ENCODE data around the gene PSMD13.
"Not testable (repeated sequence)": the region's sequence is repeated elsewhere in the genome, so short reads cannot be mapped to it uniquely, and the experiment has no call there.

PSMD13 gene

DNA sequence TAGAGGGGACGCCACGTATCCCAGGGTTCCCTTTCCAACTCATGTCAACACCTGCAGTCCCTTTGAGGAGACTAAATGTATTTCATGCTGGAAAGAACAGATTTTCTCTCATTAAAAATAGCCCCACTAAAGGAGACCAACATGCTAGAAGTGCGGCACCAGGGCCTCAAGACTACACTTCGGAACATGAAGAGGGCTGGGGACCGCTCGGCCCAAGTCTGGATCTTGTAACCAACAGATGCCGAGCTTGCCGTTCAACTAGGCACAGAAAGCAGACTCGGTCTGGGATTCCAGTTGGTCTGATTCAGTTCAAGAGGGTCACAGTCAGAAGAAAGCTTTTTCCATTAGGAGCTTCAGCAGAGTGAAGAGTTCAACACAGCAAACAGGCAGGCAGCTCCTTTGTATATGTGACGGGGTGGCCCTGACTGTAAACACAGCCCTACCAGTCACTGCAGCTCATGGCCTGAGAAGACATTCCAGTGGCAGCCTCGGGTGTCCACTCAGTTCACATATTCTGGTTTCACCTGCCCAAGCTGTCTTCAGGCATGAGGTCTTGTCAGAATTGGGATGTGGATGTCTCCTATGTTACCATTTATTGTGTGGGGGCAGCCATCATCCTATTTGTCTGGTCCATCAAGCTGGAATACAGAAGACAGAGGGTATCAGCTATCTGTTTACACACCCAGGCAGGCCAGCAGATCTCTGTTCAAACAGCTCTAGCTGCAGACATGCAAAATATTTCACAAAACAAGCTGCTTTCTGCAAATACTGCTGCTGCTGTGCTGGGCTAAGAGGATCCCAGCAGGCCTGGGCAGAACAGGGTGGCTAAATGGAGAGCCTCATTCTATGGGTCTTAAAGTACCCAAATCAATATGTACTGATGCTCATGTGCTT lies 20.4 kb upstream of the PSMD13 start:
- DNase-seq (ENCODE audit: low read depth in 2 of 3, low spot score in 2 of 3), result no peak

DNA sequence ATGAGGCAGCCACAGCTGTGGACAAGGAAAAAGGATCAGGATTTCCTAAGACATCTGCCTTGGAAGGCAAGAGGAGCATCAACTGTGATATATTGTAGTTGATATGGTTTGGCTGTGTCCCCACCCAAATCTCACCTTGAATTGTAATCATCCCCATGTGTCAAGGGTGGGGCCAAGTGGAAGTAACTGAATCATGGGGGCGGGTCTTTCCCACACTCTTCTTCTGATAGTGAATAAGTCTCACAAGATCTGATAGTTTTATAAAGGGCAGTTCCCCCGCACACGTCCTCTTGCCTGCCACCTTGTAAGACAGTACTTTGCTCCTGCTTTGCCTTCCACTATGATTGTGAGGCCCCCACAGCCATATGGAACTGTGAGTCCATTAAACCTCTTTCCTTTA lies 19.1 kb upstream of the PSMD13 start:
- DNase-seq (ENCODE audit: low read depth in 2 of 3, low spot score in 2 of 3), result no peak

DNA sequence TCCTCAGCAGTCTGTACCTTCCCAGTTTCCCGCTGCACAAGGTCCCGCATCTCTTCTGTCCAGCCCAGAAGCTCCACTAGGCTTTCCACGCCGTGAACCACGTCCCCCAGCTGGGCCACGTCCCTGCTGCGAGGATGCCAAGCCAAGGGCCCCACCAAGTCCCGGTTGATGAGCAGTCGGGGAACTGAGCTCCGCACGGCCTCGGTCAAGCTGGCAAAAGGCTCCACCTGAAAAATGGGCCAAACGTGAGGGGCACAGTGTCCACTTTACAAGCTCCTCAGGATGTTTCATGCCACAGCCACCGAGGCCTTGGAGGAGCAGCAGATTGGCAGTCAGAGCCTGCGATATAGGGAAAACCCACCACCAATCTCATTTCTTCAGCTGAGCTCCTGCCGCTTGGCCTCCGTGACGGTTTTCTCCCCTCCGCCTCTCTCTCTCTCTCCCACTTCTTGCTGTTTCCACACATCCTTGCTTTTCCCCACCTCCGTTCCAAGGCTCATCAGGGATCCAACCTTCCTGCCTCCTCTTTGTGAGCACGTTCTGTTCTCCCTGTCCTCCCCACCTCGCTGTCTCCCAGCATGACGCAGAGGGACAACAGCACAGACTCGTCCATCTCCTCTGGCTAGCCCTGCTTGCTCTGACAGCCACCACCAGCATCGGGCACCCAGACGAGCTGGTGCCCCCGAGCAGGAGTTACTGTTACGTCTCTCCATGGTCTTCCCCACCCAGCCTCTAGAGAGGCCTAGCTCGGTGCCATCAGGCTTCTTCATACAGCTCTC lies 17.8 kb upstream of the PSMD13 start:
- DNase-seq (ENCODE audit: low read depth in 2 of 3, low spot score in 2 of 3), result no peak

- not testable (repeated sequence) for DNase-seq (ENCODE audit: low read depth in 2 of 3, low spot score in 2 of 3)
These were observed 16.0 kb upstream of the PSMD13 start for GRCh38 chr11:220641-221215.

DNA sequence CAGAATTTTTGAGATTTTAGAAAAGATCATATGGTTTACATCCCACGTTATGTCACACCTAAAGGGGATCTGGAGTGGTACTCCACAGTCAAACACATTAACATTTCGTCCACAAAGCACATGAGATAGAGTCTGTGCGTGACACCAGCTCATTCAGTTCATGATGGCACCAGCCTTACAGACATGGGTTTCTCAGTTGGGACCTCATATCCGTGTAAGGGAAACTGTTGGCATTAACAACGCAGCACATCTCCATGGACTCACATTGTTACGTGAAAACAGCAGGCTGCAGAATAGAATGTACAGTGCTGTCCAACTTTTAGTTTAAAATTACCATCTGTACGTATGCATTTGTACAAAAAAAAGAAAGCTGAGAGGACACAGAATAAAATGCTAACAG lies 15.2 kb upstream of the PSMD13 start:
- no peak for DNase-seq (ENCODE audit: low read depth in 2 of 3, low spot score in 2 of 3)

DNA sequence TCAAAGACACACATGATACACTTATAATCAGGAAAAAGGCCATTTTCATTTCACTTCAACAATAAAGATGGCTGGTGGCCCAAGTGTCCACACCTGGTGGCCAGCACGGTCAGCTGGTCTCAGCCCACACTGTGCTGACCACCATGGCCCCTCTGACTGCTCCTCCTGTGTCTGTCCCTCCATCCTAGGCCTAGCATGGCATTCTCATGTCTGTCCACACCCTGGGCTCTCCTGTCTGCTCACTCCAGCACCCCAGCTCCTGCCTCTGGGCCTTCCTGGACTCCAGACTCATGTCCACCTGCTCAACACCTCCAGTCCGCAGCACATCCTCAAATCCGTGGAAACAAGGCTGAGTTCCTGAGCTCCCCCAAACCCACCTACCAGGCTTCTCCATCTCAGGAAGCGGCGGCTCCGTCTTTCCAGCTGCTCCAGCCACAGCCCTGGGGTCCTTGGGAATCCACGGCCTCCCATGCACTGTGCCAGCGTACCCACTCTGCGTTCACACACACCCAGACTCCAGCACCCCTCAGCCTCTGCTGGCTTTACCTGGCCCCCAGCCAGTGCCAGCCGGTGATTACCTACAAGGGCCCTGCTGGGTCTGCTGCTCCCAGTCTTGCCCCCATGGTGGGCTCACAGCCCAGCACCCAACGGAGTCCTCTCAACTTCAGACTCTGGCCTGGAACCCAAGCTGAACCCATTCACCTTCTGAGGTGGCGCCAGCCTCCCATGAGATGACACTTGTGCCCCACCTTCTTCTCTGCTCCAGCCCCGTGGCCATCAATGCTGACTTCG lies 14.6 kb upstream of the PSMD13 start:
- no peak for DNase-seq (ENCODE audit: low read depth in 2 of 3, low spot score in 2 of 3)

DNA sequence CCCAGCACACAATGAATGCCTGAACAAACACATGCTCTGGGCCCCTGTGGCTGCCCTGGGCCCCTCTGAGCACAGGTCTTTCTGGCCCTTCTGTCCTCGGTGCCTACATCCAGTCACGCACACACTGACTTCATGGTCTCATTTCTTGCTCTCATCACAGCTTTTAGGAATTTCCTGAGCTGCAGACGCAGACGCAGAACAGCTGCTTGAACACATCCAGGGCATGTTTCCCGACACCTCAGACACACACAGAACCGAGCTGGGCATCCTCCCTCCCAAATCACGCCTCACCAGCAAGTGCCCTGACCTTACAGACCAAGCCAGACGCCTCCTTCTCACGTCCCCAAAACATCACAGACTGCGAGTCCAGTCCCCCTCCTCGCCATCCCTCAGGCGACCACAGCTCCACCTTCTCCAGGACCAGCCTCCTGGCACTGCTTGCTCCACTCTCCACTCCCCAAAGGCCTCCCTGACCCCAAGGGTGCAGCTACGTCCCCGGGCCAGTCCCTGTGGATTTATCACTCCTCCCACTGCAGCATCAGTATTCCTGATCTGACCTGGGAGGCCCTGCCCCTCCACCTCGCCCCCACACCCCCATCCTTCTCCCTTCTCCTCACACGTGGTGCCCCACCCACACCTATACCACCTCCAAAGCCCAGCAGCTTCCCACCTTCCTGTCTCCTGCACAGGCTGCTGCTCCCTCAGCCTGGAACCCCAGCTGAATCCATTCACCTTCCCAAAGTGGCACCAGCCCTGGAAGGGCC lies 13.6 kb upstream of the PSMD13 start:
- no peak for DNase-seq (ENCODE audit: low read depth in 2 of 3, low spot score in 2 of 3)

DNA sequence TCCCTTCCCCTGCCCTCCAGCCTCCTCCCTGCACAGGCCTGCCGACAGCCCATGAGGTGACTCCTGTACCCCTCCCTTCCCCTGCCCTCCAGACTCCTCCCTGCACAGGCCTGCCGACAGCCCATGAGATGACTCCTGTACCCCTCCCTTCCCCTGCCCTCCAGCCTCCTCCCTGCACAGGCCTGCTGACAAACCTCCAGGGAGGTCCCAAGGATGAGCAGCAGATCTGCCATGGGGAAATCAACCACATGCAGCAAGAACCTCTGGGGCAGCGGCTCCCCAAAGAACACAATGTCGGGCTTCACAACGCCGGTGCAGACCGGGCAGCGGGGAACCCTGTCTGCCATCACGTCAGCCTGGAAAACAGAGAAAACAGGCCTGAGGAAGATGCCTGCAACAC lies 12.9 kb upstream of the PSMD13 start:
- DNase-seq (ENCODE audit: low read depth in 2 of 3, low spot score in 2 of 3), result no peak

DNA sequence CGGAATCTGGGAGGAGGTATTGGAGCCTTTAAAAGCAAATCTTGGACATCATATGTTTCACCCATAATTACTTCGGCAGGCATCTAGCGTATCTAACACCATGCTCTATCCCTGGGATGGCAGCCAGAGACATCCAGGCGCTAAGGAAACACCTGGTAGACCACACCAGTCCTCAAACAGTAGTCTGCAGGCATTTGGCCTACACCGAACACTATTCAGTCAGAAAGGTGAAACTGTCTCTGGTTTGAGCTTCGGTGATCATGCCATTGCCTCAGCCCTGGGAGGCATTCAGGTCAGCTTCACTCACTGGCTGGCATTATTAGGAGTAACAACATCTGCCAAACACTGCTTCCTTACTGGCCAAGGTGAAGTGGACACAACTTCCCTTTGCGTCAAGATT lies 12.4 kb upstream of the PSMD13 start:
- no peak for DNase-seq (ENCODE audit: low read depth in 2 of 3, low spot score in 2 of 3)

GRCh38 chr11:225734-226453 lies 10.9 kb upstream of the PSMD13 start:
- DNase-seq (ENCODE audit: low read depth in 2 of 3, low spot score in 2 of 3), result no peak

- DNase-seq (ENCODE audit: low read depth in 2 of 3, low spot score in 2 of 3), result no peak
These were observed 8.9 kb upstream of the PSMD13 start for GRCh38 chr11:227824-228379.

DNA sequence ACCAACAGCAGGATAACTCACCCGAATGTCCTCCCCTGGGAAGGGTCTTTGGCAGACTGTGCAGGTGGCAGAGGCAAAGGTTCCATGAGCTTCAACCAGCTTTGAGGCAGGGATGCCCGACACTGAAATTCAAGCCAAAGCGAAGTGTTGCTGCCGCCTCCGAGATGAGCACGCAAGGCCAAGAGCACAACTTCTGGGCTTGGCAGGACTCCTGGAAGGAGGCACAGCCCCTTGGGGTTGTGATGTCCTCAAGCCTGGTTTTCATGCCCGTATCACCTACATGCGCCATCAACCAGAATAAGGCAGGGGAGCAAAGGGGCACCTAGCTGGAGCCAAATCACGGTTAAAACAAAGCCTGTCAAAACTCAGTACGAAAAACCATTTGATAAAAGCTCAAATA lies 6.3 kb upstream of the PSMD13 start:
- DNase-seq (ENCODE audit: low read depth in 2 of 3, low spot score in 2 of 3), result no peak

GRCh38 chr11:232783-233565 lies 3.8 kb upstream of the PSMD13 start:
- DNase-seq (ENCODE audit: low read depth in 2 of 3, low spot score in 2 of 3), result no peak

GRCh38 chr11:235180-235579 lies 1.6 kb upstream of the PSMD13 start:
- DNase-seq (ENCODE audit: low read depth in 2 of 3, low spot score in 2 of 3), result no peak

DNA sequence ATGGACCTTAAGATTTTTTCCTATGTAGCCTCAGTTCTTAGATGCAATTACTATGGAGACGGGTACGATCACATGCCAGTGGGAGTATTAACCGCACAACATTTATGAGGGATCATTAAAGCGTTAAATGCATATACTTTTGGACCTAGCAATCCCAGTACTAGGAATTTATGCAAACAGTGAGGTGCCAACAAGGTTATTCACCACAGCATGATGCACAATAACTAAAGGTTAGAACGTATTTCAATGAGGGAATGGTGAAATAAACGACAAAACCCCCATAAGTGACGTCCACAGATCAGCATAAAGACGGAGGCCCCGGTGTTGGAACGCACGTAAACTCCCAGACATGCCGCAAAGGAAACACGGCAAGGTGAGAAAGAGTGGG lies 1.2 kb upstream of the PSMD13 start:
- peak in 1 of 3 experiments; percentile 43 for DNase-seq (ENCODE audit: low read depth in 2 of 3, low spot score in 2 of 3)

DNA sequence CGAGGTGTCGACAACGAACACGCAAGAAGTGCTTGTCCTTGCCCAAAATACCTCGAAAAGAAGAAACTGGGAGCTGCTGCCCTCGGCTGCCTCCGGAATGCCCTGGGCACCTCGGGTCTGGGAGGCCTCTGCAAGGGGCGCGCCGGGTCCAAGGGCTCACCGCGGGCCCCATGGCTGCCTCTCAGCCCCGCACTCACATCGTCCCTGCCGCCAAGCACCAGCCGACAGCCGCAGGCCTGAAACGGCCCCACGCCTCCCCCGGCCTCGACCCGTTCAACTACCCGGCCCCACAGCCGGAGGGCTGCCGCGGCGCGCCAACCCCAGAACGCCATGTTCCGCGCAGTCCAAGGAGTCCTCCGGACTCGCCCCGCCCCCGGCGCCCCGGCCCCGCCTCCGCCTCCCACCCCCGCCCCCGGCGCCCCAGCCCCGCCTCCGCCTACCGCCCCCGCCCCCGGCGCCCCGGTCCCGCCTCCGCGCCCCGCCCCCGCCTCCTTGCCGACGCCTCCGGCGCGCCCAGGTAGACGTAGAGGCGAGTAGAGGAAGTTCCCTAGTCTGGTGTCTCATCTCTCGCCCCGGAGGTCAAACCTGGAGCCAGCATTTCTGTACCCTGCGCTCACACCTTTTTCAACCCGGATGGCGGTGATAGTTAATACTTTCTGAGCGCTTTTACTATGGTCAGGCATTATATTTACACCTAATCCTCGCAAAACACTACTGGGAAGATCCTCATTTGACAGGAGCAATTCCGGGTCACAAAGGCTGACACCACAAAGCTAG lies 591 bp upstream of the PSMD13 start, which contains the start of gene SIRT3:
Gene SIRT3, minus strand, starts transcription at position 346 of the 777 bp plus-strand sequence. Its CDS starts 14 bp downstream, at position 332.
- DNase-seq (ENCODE audit: low read depth in 2 of 3, low spot score in 2 of 3), result peak; percentile 48 to 60 (median 54)

- DNase-seq (ENCODE audit: low read depth in 2 of 3, low spot score in 2 of 3), result not testable (repeated sequence)
These were observed 1.6 kb downstream of the PSMD13 start for GRCh38 chr11:238346-238745.

DNA sequence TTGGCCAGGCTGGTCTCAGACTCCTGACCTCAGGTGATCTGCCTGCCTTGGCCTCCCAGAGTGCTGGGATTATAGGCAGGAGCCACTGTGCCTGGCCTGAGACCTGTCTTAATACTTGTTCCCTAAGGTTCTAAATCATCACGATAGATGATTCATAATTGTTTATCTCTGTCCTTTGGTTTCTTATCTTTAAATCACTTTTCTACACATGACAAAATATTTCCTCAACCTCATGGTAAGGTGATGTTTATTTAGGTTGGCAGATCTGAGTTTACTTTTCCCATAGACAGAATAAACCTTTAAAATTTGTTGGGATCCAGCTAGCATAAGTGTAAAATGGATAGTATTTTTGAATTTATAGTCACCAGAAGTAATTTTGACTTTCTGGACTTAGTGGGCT lies 3.5 kb downstream of the PSMD13 start:
- DNase-seq (ENCODE audit: low read depth in 2 of 3, low spot score in 2 of 3), result no peak

All from activated CD8-positive, alpha-beta memory T cell treated with anti-CD3 and anti-CD28 coated beads for 48 hours (primary cell).